GM19455 (cell line): ENCODE data around the gene ZNF549.
"Not testable (repeated sequence)": the region's sequence is repeated elsewhere in the genome, so short reads cannot be mapped to it uniquely, and the experiment has no call there.

Source experiments
- ATAC-seq: cut with Tn5 transposase; IDR thresholded peaks from one replicate; pipeline ENCODE4 v1.9.1; 2021; ENCODE audit not compliant: unreplicated experiment

Gene ZNF549

GRCh38 chr19:57527136-57527881 lies at the start of gene ZNF549:
TSS of gene ZNF549 (plus strand) at chr19:57527356. CDS start at chr19:57527574, 218 bp downstream.
- peak; percentile 96 for ATAC-seq

GRCh38 chr19:57487477-57488298 lies 39.5 kb upstream of the ZNF549 start, which contains the start of gene ZNF419:
TSS of gene ZNF419 (plus strand) at chr19:57487750. CDS start at chr19:57487951, 201 bp downstream.
- peak; percentile 97 for ATAC-seq

- not testable (repeated sequence) for ATAC-seq
These were observed 38.9 kb upstream of the ZNF549 start for GRCh38 chr19:57488299-57488644.

- not testable (repeated sequence) for ATAC-seq
These were observed 27.9 kb upstream of the ZNF549 start for GRCh38 chr19:57499332-57499679.

GRCh38 chr19:57499680-57500395 lies 27.3 kb upstream of the ZNF549 start, which contains the start of gene ZNF773:
TSS of gene ZNF773 (plus strand) at chr19:57499938. CDS start at chr19:57500081, 143 bp downstream.
- ATAC-seq, result peak; percentile 97

- not testable (repeated sequence) for ATAC-seq
These were observed 26.8 kb upstream of the ZNF549 start for GRCh38 chr19:57500400-57500799.

- ATAC-seq, result no peak
These were observed 21.0 kb upstream of the ZNF549 start for GRCh38 chr19:57506163-57506562.

GRCh38 chr19:57511484-57511883 lies 15.7 kb upstream of the ZNF549 start:
- ATAC-seq, result no peak

- no peak for ATAC-seq
These were observed 14.3 kb upstream of the ZNF549 start for GRCh38 chr19:57512845-57513244.

GRCh38 chr19:57515255-57515654 lies 11.9 kb upstream of the ZNF549 start:
- no peak for ATAC-seq

- not testable (repeated sequence) for ATAC-seq
These were observed 9.1 kb upstream of the ZNF549 start for GRCh38 chr19:57518021-57518420.

- no peak for ATAC-seq
These were observed 10.9 kb downstream of the ZNF549 start for GRCh38 chr19:57537953-57538547.

- no peak for ATAC-seq
These were observed 19.4 kb downstream of the ZNF549 start for GRCh38 chr19:57546513-57546912.

- ATAC-seq, result no peak
These were observed 25.3 kb downstream of the ZNF549 start for GRCh38 chr19:57552432-57552831.

GRCh38 chr19:57557659-57558058 lies 30.5 kb downstream of the ZNF549 start:
- no peak for ATAC-seq

- no peak for ATAC-seq
These were observed 31.4 kb downstream of the ZNF549 start for GRCh38 chr19:57558525-57558924.

- ATAC-seq, result peak; percentile 37
These were observed 31.9 kb downstream of the ZNF549 start for GRCh38 chr19:57559008-57559403.

- ATAC-seq, result peak; percentile 82
These were observed 32.4 kb downstream of the ZNF549 start, which contains the start of gene ZNF550 for GRCh38 chr19:57559404-57560025. TSS of gene ZNF550 (minus strand) at chr19:57559863. CDS start at chr19:57559682, 181 bp downstream.

GRCh38 chr19:57560049-57560491 lies 32.9 kb downstream of the ZNF549 start:
- no peak for ATAC-seq

- no peak for ATAC-seq
These were observed 36.4 kb downstream of the ZNF549 start for GRCh38 chr19:57563547-57563946.
